HL-60 (cell line): ENCODE data around the gene AFF3.

Experiments
- CTCF ChIP-seq: IDR thresholded peaks from one replicate; pipeline ENCODE4 v1.5.1; 2011; ENCODE audit warnings: low read length, control low read depth, inconsistent platforms; ENCODE audit not compliant: insufficient read depth
- GABPA ChIP-seq: IDR thresholded peaks from 2 replicates; pipeline ENCODE4 v1.6.1; 2012; ENCODE audit warnings: low read depth
- POLR2AphosphoS5 ChIP-seq: IDR thresholded peaks from 2 replicates; pipeline ENCODE4 v1.6.1; 2012; ENCODE audit warnings: low read depth
- TF ChIP-seq, protein P1 (sequence below): IDR thresholded peaks from 2 replicates; pipeline ENCODE4 v1.6.1; 2012; ENCODE audit warnings: low read depth; ENCODE audit not compliant: insufficient replicate concordance

DNA sequence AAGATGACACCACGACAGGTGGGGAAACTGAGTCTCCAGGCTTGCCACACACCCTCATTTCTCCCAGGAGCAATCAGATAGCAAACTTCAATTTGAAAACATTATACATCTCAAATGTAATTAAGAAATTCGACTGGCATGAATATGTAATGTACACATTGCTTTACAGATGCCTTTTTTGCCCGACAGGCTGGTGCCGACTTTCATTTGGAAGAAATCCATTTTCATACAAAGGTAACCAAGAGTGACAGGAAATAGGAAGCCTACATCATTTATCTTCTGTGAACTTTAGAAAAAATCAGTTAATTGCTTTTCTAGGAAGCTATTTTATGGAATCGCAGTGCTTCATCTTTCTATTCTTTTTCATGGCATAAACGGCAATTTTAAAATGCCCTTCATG is 140.3 kb downstream of the AFF3 start:
- TF ChIP-seq CTCF = no peak
- no peak for TF ChIP-seq POLR2AphosphoS5
- TF ChIP-seq, protein P1, sequence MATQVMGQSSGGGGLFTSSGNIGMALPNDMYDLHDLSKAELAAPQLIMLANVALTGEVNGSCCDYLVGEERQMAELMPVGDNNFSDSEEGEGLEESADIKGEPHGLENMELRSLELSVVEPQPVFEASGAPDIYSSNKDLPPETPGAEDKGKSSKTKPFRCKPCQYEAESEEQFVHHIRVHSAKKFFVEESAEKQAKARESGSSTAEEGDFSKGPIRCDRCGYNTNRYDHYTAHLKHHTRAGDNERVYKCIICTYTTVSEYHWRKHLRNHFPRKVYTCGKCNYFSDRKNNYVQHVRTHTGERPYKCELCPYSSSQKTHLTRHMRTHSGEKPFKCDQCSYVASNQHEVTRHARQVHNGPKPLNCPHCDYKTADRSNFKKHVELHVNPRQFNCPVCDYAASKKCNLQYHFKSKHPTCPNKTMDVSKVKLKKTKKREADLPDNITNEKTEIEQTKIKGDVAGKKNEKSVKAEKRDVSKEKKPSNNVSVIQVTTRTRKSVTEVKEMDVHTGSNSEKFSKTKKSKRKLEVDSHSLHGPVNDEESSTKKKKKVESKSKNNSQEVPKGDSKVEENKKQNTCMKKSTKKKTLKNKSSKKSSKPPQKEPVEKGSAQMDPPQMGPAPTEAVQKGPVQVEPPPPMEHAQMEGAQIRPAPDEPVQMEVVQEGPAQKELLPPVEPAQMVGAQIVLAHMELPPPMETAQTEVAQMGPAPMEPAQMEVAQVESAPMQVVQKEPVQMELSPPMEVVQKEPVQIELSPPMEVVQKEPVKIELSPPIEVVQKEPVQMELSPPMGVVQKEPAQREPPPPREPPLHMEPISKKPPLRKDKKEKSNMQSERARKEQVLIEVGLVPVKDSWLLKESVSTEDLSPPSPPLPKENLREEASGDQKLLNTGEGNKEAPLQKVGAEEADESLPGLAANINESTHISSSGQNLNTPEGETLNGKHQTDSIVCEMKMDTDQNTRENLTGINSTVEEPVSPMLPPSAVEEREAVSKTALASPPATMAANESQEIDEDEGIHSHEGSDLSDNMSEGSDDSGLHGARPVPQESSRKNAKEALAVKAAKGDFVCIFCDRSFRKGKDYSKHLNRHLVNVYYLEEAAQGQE = no peak
- TF ChIP-seq GABPA = no peak
